Measurements from ENCODE around the gene TRPV6.

TRPV6 gene

DNA sequence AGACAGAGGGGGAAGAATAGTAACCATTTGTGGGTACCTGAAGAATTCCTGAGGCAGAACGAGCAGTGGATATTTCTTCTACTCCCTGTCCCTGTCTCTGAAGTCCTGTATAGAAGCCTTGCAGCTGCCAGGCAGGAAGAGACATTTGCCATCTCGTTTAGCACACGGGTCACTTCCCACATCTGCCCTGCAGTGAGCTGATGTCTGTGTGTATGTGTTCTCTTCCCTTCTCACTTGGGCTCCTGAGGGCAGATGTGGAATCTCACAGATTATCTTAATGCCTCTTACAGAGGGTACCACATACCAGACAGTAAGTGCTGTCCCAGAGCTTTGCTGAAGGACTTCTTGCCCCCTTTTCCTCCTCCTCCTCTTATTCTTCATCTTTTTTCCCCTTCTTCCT lies 14.1 kb upstream of the TRPV6 start:
- no peak overlapping the region for H3K4me3 ChIP-seq (ENCODE audit: low read length)
- TF ChIP-seq, protein P1, sequence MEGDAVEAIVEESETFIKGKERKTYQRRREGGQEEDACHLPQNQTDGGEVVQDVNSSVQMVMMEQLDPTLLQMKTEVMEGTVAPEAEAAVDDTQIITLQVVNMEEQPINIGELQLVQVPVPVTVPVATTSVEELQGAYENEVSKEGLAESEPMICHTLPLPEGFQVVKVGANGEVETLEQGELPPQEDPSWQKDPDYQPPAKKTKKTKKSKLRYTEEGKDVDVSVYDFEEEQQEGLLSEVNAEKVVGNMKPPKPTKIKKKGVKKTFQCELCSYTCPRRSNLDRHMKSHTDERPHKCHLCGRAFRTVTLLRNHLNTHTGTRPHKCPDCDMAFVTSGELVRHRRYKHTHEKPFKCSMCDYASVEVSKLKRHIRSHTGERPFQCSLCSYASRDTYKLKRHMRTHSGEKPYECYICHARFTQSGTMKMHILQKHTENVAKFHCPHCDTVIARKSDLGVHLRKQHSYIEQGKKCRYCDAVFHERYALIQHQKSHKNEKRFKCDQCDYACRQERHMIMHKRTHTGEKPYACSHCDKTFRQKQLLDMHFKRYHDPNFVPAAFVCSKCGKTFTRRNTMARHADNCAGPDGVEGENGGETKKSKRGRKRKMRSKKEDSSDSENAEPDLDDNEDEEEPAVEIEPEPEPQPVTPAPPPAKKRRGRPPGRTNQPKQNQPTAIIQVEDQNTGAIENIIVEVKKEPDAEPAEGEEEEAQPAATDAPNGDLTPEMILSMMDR (IDR thresholded peaks at IDR 0.05; ENCODE audit: insufficient read depth, low read depth, low read length, missing control alignments): no peak
- DNase-seq (ENCODE audit: low read depth): no peak

DNA sequence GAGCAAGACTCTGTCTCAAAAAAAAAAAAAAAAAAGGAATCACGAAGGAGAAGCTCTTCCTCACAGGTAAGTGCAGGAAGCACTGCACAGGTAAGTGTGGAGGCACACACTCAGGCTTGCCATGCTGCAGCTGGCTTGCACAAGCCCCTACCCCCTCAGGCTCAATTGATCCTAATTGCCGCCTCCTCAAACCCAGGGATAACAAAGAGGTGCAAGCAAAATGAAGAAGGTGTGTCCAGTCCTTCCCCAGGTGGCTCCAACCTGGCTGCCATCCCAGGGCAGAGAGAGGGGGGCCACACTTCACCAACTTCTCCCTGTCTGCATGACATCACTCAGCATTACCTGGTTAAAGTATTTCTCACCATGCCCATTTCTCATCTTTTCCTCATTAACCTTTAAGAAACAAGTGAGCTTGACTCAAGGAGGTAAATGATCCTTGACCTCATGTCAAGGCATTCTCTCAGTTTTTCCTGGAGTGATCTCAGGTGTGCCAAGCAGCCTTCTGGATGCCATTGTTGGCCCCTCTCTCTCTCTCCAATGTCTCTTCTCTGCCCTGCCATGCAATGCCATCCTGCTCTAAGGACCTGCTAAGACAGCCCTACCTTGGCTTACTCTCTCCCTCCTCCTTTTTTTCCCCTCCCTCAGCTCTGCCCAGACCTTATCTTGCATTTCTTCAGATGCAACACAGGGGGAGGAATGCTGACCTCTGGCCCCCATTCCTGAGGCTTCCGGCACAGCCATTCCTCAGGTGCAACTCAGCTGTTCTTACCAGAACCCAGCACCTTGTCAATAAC lies 13.0 kb upstream of the TRPV6 start:
- TF ChIP-seq, protein P1 (IDR thresholded peaks at IDR 0.05; ENCODE audit: insufficient read depth, low read depth, low read length, missing control alignments): no peak
- H3K4me3 ChIP-seq (ENCODE audit: low read length): no peak overlapping the region
- no peak for DNase-seq (ENCODE audit: low read depth)

DNA sequence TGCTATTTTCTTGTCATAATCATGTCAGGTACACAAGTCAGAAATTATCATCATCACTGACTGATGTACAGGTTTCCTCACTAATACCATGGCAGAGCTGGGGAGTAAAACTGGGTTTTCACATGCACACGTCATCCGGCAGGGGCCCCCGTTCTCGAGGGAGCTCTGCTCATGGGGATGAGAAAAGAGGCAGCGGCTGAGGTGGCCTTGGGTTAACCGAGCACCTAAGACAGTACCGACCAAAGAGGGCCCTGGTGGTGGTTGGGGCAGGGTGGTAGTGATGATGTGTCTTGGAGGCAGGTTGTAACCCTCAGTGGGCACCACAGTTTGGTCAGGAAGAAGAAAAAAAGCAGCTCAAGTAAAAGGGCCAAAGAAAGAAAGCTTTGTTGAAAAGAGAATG lies 12.1 kb upstream of the TRPV6 start:
- H3K4me3 ChIP-seq (ENCODE audit: low read length): no peak overlapping the region
- DNase-seq (ENCODE audit: low read depth): no peak
- TF ChIP-seq, protein P1 (IDR thresholded peaks at IDR 0.05; ENCODE audit: insufficient read depth, low read depth, low read length, missing control alignments): no peak

DNA sequence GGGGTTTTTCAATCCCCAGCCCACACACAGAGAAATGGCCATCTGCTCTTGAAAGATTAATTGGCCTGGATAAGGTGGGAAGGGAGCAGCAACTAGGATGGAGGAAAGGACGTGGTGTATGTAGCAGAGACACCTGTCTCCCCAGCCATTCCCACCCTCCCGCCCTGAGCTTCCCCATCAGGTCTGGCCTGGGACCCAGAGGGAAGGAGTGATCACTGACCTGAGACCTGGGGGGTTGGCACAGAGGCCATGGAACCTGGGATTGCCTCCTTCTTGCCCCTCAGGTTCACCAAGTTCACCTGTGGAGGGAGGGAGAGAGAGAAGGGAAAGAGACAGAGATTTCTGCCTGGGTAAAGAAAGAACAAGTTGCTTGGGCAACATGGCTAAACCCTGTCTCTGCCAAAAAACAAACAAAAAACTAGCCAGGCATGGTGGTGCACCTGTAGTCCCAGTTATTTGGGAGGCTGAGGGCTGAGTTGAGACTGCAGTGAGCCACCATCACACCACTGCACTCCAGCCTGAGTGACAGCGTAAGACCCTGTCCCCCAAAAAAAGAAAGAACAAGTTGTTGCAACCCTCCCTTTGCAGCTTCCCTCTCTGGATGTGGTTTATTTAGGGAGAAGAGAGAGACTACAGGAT lies 11.3 kb upstream of the TRPV6 start:
- DNase-seq (ENCODE audit: low read depth): no peak
- TF ChIP-seq, protein P1 (IDR thresholded peaks at IDR 0.05; ENCODE audit: insufficient read depth, low read depth, low read length, missing control alignments): no peak
- no peak overlapping the region for H3K4me3 ChIP-seq (ENCODE audit: low read length)

DNA sequence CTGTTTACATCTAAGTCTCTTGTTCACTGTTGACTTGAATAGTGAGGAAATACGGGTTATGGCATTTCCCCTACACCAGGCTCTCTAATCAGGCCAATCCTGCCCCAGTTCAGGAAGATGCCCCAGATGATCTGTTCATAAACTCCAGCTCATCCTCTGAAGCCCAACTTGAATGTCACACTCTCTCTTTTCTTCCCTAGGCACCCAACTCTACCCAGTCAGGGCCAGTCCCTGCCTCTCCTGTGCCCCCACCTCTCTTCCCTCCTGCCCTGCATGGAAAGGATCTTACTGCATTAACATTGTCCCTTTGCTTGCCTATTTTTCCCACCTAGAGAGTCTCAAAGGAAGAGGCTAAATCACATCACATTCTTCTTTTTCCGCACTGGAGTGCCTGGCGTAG lies 10.6 kb upstream of the TRPV6 start:
- H3K4me3 ChIP-seq (ENCODE audit: low read length): no peak overlapping the region
- no peak for DNase-seq (ENCODE audit: low read depth)
- TF ChIP-seq, protein P1 (IDR thresholded peaks at IDR 0.05; ENCODE audit: insufficient read depth, low read depth, low read length, missing control alignments): no peak

DNA sequence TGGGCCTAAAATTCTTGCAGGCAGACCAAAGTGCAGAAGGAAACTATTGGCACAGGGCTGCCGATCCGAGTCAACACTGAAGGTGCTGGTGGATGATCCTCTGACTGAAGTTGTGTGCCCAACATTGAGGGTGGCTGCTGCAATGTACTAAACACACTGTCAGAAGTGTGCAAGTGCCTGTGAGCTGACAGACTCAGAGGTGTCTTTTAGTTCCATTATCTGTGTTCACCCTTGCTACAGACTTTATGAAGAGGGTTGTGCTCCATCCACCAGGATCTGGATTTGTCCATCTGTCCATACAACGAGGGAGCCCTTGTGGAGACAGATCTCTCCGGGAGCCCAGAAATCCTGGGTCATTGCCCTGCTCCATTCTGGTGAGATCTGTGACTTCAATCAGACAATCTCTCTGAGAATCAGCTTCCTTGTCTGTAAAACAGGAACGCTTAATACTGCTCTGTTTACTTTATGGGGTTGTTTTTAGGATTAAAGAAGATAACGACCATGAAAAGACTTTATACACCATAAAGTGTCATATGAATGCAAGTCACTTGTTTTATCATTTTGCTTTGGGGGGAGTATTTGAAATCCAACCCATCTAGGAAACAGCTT lies 9.5 kb upstream of the TRPV6 start:
- TF ChIP-seq, protein P1 (IDR thresholded peaks at IDR 0.05; ENCODE audit: insufficient read depth, low read depth, low read length, missing control alignments): no peak
- no peak for DNase-seq (ENCODE audit: low read depth)

More for the DNA sequence above, 9.5 kb upstream of the TRPV6 start:
- no peak overlapping the region for H3K4me3 ChIP-seq (ENCODE audit: low read length)
